GM19239 (cell line): ENCODE measurements around the gene EXTL1.

ENCODE experiments used
- DNase-seq: peaks from one replicate; pipeline ENCODE4 v3.0.0; 2011; ENCODE audit warnings: low spot score; ENCODE audit not compliant: insufficient read length
- FAIRE-seq: peaks from 2 replicates; lab custom pipeline; 2011; peaks lifted over from hg19 to GRCh38; lab: Jason Lieb, UNC

EXTL1 gene

GRCh38 chr1:26037904-26038303, 16.3 kb downstream of the EXTL1 start:
- no peak for DNase-seq
- no peak for FAIRE-seq

GRCh38 chr1:26038477-26038876, 16.9 kb downstream of the EXTL1 start:
- DNase-seq (no peak), FAIRE-seq (no peak)

GRCh38 chr1:26038904-26039303, 17.3 kb downstream of the EXTL1 start:
- no peak for FAIRE-seq
- no peak for DNase-seq

GRCh38 chr1:26041401-26041800, 19.8 kb downstream of the EXTL1 start:
- DNase-seq: no peak
- FAIRE-seq: no peak

- no peak for FAIRE-seq
- DNase-seq: no peak
These were observed 20.4 kb downstream of the EXTL1 start for GRCh38 chr1:26041978-26042377.

- FAIRE-seq (no peak), DNase-seq (no peak)
These were observed 22.2 kb downstream of the EXTL1 start for GRCh38 chr1:26043765-26044164.

DNA sequence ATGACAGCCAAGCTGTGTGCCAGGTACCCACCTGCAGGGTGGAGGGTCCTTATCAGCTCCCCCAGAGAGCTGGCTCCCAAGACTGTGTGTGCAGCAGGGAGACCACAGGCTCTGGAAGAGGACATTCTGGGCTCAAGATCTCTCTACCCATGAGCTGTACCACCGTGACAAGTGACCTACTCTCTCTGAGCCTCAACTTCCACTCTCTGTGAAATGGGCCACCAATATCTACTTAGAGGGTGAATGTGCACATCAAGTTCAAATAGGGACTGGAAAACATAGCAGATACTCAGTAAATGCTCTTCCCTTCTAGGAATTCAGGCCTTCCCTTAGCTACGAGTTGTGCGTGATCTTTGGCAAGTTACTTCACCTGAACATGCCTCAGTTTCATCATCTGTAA, 22.8 kb downstream of the EXTL1 start:
- no peak for FAIRE-seq
- no peak for DNase-seq

DNA sequence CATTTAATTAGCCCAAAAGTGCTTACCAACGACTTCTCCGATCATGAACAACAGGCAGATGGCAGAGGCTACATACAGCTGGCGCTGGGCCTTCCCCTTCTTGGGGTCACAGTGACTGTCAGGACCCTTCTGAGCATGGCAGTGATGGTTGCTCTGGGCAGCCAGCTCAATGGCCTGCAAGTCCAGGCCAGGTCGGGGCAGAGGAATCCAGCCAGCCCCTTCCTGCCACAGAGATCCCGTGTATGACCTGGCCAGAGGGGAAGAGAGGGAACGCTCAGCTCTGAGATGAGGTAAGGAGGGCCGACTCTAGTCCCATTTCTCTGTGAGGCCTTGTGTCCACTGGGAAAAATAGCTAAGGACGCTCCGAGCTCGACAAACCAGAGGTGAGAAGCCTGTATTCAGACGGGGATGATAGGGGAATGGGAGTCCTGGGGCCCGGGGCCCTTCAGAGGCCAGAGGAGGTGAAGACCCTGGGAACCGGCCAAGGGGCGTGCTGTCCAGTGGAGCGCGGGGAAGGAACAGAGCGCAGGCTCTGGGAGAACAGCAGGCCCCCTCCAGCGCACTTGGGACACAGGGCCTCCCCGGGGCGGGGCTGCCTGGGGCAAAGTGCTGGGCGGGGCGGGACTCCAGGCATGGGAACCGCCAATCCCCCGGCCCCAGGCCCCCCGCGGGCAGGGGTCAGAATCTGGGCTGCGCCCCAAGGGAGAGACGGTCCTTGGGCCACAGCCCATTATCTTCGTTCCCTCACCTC, 23.6 kb downstream of the EXTL1 start:
- FAIRE-seq (no peak), DNase-seq (no peak)

- no peak for DNase-seq
These were observed 24.2 kb downstream of the EXTL1 start, which contains the start of gene SLC30A2 for GRCh38 chr1:26045722-26046245. TSS of gene SLC30A2 (minus strand) at chr1:26046118. CDS start at chr1:26045896, 222 bp downstream.

GRCh38 chr1:26046246-26047095, 24.9 kb downstream of the EXTL1 start:
- DNase-seq: no peak
- FAIRE-seq: no peak

More at GRCh38 chr1:26045722-26046245, 24.2 kb downstream of the EXTL1 start, which contains the start of gene SLC30A2:
- FAIRE-seq: no peak

GRCh38 chr1:26047278-26047874, 25.8 kb downstream of the EXTL1 start:
- FAIRE-seq (no peak), DNase-seq (no peak)

DNA sequence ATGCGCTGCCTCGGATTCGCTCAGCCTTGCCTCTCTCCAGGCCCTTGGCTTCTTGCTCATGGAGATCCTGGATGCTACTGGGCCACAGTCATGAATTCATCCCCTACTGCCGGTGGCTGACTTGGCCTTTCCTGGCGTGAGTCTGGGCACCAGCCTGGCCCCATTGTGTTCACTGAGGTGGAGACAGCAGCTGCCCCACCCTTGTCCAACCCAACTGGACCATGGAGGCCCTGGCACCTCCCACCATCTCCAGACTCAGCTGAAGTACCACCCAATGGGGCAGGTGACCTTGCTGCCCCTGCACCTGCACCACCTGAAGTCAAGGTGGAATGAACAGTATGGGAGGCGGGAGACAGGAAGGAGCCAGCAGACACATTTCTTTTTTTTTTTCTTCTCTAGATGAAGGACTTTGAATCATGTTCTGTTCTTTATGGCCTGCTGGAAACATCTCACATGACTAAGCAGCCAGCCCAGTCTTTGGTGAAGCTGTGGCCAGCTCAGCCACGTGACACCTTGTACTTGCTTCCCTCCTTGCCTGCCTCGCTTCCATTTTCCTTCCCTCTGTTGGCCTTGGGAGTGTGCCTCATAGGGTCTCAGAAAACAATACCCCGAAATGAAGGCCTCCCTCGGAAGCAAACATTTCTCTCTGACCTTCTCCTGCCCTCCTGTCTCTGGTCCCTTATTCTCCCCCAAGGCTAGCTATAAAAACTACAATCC, 28.1 kb downstream of the EXTL1 start:
- FAIRE-seq (no peak), DNase-seq (no peak)

GRCh38 chr1:26050248-26050640, 28.7 kb downstream of the EXTL1 start:
- DNase-seq: no peak
- no peak for FAIRE-seq

GRCh38 chr1:26053718-26054560, 32.4 kb downstream of the EXTL1 start:
- FAIRE-seq (no peak), DNase-seq (no peak)

DNA sequence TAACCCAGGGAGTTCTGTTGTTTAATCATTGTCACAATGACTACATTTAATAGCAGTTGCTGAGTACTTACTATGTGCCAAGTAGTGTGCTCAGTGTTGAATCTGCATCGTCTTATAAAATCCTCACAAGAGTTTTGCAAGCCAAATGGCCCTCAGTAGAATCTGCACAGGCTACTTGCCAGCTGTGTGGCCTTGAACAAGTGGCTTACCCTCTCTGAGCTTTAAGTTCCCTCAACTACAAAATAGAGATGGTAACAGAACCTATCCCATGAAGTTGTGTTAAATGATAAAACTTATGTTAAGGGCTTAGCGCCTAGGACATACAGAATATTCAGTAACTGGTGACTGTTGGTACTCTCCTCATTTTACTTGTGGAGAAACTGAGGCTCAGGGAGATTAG, 33.5 kb downstream of the EXTL1 start:
- no peak for FAIRE-seq
- no peak for DNase-seq

DNA sequence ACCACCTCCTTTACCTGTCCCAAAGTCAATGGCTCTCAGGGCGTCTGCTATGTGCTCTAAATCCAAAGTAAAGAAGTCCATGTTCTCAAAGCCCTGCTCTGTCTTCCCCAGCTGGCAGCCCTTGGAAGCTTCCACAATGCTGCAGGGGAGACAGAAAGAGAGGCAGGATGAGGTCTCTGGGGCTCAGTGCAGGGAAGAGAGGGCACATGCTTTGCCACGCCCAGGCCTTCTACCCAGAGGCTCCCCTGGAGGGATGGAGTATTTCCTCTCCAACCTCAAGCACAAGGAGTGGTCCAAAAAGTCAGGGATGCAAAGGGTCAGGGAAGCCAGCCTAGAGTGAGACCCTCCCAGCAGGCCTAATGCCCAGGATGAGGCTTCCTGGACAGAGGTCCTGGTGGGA, 35.6 kb downstream of the EXTL1 start:
- FAIRE-seq: no peak
- DNase-seq: no peak

DNA sequence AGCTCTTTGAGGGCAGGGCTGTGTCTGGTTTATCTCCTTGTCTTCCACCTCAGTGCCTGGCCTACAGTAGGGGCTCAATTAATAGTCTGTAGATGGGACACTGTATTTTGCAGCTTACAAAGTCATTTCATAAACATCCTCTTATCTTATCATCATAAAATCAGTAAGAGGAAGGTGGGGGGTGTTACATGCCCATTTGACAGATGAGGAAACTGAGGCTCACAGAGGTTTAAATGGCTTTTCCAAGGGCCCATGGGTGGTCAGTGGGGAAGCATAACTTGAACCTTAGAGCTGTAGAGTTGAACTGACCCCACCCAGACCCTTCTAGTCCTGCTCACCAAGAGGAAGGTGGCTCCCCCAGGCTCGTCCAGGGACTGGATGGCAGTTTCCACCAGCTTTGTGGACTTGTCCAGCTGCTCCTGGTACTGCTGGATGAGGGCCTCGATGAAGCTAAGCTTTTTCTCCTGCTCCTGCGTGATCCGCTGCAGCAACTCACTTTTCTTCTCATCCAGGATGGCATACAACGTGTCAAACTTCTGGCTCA, 36.5 kb downstream of the EXTL1 start:
- DNase-seq (no peak), FAIRE-seq (no peak)

- no peak for DNase-seq
- FAIRE-seq: no peak
These were observed 38.3 kb downstream of the EXTL1 start for GRCh38 chr1:26059906-26060305.
